Forelimb muscle (tissue), 1 donor: ENCODE measurements around the gene CFAP221. TPM values are rescaled to one million over a fixed set of nuclear protein-coding genes. Genes with fewer than 3 reads are reported as not detected.

ENCODE experiments used
- DNase-seq: peaks from one replicate; pipeline ENCODE4 v3.0.0-alpha.2; 2013; ENCODE audit warnings: low read depth
- polyA plus RNA-seq: library from polyadenylated mRNA; unstranded; fragments of 120-200 nt; gene quantifications from one replicate; pipeline ENCODE4 v1.2.1, GENCODE V29; 2013; ENCODE audit not compliant: insufficient read length

The CFAP221 gene
- polyA plus RNA-seq, 1 donor = 0.53 TPM

DNA sequence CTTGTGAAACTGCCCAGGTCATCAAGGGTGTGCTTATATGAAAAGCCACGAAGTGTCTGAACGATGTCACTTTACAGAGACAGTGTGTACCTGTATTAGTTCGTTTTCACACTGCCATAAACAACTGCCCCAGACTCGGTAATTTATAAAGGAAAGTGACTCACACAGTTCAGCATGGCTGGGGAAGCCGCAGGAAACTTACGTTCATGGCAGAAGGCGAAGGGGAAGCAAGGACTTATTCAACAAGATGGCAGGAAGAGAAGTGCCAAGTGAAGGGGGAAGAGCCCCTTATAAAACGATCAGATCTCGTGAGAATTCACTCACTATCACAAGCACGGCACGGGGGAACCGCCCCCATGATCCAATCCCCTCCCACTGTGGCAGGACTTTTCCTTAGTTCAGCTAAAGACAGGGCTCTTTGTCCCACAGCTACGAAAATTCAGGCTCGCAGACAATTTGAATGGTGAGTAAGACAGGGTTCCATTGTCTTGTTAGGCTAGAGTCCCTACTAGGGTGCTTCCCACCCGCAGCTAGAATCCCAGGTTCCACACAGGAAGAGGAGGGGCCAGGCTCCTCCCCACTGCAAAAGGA, 154.9 kb downstream of the CFAP221 start:
- no peak for DNase-seq

DNA sequence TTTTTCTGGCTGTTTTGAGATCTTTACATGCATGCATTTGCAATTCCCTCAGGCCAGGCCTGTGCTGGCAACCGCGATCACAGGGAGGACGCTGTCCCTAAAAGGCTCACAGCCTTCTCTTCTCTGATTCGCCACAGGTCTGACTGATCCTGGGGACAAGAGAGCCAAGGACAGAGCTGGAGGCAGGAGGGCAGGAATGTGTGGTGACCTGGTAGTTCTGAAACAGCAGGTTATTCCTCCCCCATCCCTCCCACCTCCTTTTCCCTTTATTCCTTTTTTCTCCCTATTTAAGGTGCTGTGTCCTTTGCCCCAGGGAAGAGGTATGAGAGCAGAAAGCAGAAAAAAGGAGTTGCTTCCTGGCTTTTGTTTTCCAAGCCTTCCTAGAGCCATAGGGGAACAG, 156.6 kb downstream of the CFAP221 start:
- DNase-seq = no peak

DNA sequence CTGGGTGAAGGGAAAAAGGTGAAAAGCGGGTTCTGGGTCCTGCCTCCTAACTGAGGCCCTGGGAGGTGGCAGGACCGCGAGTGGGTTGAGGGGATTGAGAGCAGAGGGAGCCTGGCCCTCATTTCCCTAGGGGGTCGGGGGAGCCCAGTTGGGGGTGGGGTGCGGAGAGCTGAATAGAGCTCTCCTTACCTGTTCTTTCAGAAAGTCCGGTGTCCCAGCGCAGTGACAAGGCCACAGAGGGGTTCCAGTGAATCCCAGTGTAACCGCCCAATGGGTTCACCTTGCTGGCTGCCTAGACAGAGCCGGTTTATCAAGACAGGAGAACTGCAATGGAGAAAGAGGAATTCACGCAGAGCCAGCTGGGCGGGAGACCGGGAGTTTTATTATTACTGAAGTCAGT, 157.1 kb downstream of the CFAP221 start:
- DNase-seq = no peak

DNA sequence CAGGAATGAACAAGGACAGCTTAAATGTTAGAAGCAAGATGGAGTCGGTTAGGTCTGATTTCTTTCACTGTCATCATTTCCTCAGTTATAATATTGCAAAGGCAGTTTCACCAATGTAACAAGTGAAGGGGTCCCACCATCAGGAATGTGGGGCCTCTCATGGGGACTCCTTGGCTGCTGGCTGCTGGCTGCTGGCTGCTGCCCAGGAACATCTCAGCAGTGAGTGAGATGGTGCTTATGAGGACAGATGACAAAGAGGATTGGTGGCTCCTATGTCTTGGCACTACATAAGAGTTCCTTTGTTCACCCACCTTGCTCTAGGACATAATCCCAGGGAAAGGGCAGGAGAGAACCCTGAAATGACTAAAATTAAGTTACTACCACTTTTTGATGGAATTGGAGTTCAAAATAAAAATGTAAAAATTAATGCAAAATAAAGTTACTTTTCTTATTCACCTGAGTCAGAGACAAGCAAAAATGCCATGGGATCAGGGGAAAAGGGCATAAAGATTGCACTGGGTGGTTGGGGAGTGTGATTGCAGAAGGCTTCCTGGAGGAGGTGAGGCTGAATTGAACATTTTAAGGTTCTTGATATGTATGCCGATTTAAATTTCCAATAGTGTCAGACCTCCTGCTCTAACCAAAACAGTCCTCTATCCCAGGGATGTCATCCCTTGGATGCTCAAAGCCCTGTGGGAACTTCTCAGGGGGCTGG, 158.1 kb downstream of the CFAP221 start:
- no peak for DNase-seq

DNA sequence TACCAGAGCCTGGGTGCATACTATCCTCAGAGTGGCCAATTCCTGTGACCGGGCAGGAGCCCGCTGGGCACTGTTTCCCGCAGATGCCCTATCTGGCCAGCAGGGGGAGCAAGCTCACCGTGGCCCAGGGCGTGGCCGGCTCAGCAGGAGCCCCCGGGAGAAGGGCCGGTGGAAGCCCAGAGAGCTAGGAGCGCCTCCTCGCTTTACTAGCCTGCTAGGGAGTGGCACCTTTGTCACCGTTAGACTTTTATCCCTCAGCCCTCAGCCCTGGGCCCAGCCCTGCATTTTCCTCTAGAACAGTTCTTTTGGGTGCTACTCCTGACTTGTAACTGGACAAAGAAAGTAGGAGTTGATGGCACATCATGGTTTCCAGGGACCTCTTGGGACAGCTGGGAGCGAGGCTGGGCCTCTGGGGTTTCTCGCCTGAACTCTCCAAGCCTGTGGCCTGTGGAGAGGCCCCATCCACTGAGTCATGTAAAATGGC, 158.7 kb downstream of the CFAP221 start:
- DNase-seq = no peak

DNA sequence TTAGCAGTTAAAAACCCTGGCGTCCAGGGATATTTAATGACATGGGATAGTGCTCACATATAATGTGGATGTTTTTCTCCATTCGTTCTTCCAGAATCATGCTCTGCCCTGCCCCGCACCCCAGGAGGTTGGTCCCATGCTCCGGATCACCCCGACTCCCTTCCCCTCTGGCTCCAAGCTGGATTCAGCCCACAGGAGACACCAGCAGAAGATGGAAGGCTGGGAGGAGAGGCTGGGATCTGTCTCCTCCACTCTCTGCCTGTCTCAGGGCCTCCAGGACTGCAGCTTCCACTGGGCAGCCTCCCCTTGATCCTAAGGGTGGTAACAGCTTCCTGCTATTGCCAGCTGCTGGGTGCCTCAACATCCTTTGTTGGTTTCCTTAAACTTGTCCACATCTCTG, 159.3 kb downstream of the CFAP221 start:
- DNase-seq = no peak

DNA sequence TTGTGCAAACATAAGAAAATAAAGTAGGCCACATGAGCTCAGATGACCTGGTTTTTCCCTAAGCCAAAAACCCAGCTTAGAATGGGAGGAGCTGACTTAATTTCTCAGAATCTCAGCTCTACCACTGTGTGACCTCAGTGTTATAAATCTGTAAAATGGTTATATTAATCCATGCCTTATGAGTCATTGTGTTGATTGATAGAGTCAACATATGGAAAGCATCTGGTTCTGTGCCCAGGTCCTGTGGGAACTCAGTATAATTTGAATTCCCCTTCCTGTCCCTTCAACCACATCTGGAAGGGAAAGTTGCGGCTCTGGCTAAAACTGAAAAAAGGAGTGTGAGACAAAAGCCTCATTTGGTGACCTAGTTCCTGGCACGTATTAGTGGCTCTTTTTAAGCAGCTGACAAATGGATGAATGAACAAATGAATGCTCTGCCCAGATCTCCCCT, 160.4 kb downstream of the CFAP221 start:
- no peak for DNase-seq

DNA sequence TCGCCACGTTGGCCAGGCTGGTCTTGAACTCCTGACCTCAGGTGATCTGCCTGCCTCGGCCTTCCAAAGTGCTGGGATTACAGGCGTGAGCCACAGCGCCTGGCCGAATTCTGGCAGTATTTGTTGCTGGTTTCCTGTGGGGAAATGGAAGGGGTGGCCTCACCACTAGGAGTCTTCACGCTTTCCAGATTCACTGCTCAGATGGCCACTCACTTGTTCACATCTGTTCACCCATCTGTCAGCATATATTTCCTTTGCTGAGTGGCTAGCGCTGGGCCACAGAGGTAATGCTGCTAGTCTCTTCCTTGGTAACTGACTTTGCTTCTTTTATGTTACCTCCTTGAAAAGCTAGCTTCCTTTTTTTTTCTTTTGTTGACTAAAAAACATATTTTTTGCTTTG, 162.0 kb downstream of the CFAP221 start:
- DNase-seq = no peak

Other genes starting within 250 kb of the CFAP221 start
- gene C2orf76, start 177.6 kb upstream of the CFAP221 start, polyA plus RNA-seq = 5.8 TPM
- gene DBI, start 177.5 kb upstream of the CFAP221 start, polyA plus RNA-seq = 224 TPM
- gene TMEM37, start 112.6 kb upstream of the CFAP221 start, polyA plus RNA-seq = 8.3 TPM
- 1.5 TPM for gene SCTR, start 20.0 kb upstream of the CFAP221 start, polyA plus RNA-seq
- gene TMEM177, start 134.8 kb downstream of the CFAP221 start, polyA plus RNA-seq = 10.1 TPM
- 19.6 TPM for gene PTPN4, start 215.5 kb downstream of the CFAP221 start, polyA plus RNA-seq